DOHH2 (cell line): Measurements from ENCODE around the gene GATAD2A.

Experiments
- H3F3A ChIP-seq: fragments of 200-600 bp; sonication (generic), shearing (Covaris generic); 2 replicates; pipeline ENCODE4 v1.6.0; 2016; ENCODE audit warnings: antibody characterized with exemption, mild to moderate bottlenecking; ENCODE audit not compliant: control insufficient read depth, insufficient read depth
- H3K27ac ChIP-seq: fragments of 200-600 bp; sonication (generic); 2 replicates; pipeline ENCODE4 v1.5.1; 2014; ENCODE audit warnings: low read depth, mild to moderate bottlenecking, low read length, moderate library complexity
- H3K27me3 ChIP-seq: fragments of 200-600 bp; sonication (generic); 2 replicates; pipeline ENCODE4 v1.6.1; 2014; ENCODE audit warnings: mild to moderate bottlenecking, low read length, mixed read lengths; ENCODE audit not compliant: control insufficient read depth
- H3K36me3 ChIP-seq: fragments of 200-600 bp; sonication (generic); 2 replicates; pipeline ENCODE4 v1.6.1; 2014; ENCODE audit warnings: mild to moderate bottlenecking, low read length, moderate library complexity, mixed read lengths; ENCODE audit not compliant: control insufficient read depth
- H3K4me1 ChIP-seq: fragments of 200-600 bp; sonication (generic); 2 replicates; pipeline ENCODE4 v1.6.1; 2014; ENCODE audit warnings: mild to moderate bottlenecking, low read length, mixed read lengths; ENCODE audit not compliant: control insufficient read depth
- H3K4me2 ChIP-seq: fragments of 200-600 bp; sonication (generic); 2 replicates; pipeline ENCODE4 v1.6.0; 2014; ENCODE audit warnings: mild to moderate bottlenecking, low read length, moderate library complexity
- H3K4me3 ChIP-seq: fragments of 200-600 bp; sonication (generic); 2 replicates; pipeline ENCODE4 v1.5.1; 2014; ENCODE audit warnings: mild to moderate bottlenecking, low read length, mixed read lengths
- H3K79me2 ChIP-seq: fragments of 200-600 bp; sonication (generic); 2 replicates; pipeline ENCODE4 v1.6.1; 2014; ENCODE audit warnings: mild to moderate bottlenecking, low read length, mixed read lengths; ENCODE audit not compliant: control insufficient read depth
- H3K9me2 ChIP-seq: fragments of 200-600 bp; sonication (generic); replicated peaks from 2 replicates; pipeline ENCODE4 v1.6.1; 2014; ENCODE audit warnings: mild to moderate bottlenecking, low read length, mixed read lengths; ENCODE audit not compliant: control insufficient read depth
- H3K9me3 ChIP-seq: fragments of 200-600 bp; sonication (generic); 2 replicates; pipeline ENCODE4 v1.6.1; 2014; ENCODE audit warnings: antibody characterized with exemption, low read length, mixed read lengths; ENCODE audit not compliant: control insufficient read depth, insufficient read depth
- H4K20me1 ChIP-seq: fragments of 200-600 bp; sonication (generic); 2 replicates; pipeline ENCODE4 v1.6.0; 2014; ENCODE audit warnings: low read depth, mild to moderate bottlenecking, antibody characterized with exemption, low read length, moderate library complexity; ENCODE audit not compliant: control insufficient read depth, insufficient read depth
- EZH2phosphoT487 ChIP-seq: fragments of 200-600 bp; sonication (generic); IDR thresholded peaks from 2 replicates; pipeline ENCODE4 v1.6.1; 2017; ENCODE audit warnings: borderline replicate concordance, mild to moderate bottlenecking, antibody characterized with exemption, low read length, moderate library complexity, mixed read lengths
- TF ChIP-seq, protein P1 (sequence below): fragments of 200-600 bp; sonication (generic); IDR thresholded peaks from one replicate; pipeline ENCODE4 v1.5.1; 2014; ENCODE audit warnings: antibody characterized with exemption, mild to moderate bottlenecking, low read depth, low read length; ENCODE audit not compliant: poor library complexity, severe bottlenecking

GATAD2A gene

DNA sequence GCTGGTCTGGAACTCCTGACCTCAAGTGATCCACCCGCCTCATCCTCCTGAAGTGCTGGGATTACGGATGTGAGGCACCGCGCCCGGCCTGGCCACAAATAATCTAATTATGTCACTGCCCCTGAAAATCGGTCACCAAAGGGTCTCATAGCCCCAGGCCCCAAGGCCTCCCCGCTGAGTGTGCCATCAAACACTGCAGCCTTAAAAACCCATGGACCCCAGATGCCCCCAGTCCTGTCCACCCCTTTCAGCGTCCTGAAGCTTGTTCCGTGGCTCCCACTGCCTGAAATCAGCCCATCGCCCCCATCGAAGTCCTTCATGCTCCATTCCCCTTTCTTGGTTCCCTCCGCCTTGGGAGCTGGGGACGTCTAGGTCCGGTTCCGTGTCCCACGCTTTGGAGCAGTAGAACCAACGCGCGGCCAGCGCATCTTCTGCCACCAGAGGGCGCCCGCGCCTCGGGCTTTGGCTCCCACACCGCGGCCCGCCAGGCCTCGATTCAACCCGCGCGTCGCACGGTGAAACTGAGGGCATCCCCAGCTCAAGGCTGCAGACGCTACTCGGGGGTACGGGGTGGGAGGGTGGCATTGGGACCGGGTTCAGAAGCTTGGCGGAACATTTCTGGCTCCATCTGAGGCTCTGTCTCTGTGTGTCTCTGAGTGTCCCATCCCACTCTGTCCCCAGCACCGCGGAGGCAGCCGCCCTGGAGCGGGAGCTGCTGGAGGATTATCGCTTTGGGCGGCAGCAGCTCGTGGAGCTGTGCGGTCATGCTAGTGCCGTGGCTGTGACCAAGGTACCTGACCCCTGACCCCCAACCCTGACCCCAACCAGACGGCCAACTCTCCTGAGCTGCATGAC is 126.7 kb downstream of the GATAD2A start:
- Histone ChIP-seq H3F3A (peaks cover 7% of the 10 kb centered on the region), H3K27ac (no peak overlapping the region), H3K4me2 (peak overlapping the region; percentile 33; the same call in 1 of the 2 replicates), H3K36me3 (peaks cover 24% of the 10 kb centered on the region), H4K20me1 (no peaks in the 10 kb centered on the region), H3K9me3 (no peaks in the 10 kb centered on the region), H3K9me2 (no peaks in the 10 kb centered on the region), H3K79me2 (no peaks in the 10 kb centered on the region), H3K27me3 (no peaks in the 10 kb centered on the region), H3K4me3 (no peak overlapping the region), H3K4me1 (peaks cover 13% of the 10 kb centered on the region)
- no peak for TF ChIP-seq EZH2phosphoT487
- TF ChIP-seq, protein P1, sequence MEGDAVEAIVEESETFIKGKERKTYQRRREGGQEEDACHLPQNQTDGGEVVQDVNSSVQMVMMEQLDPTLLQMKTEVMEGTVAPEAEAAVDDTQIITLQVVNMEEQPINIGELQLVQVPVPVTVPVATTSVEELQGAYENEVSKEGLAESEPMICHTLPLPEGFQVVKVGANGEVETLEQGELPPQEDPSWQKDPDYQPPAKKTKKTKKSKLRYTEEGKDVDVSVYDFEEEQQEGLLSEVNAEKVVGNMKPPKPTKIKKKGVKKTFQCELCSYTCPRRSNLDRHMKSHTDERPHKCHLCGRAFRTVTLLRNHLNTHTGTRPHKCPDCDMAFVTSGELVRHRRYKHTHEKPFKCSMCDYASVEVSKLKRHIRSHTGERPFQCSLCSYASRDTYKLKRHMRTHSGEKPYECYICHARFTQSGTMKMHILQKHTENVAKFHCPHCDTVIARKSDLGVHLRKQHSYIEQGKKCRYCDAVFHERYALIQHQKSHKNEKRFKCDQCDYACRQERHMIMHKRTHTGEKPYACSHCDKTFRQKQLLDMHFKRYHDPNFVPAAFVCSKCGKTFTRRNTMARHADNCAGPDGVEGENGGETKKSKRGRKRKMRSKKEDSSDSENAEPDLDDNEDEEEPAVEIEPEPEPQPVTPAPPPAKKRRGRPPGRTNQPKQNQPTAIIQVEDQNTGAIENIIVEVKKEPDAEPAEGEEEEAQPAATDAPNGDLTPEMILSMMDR, result peak; percentile 98

DNA sequence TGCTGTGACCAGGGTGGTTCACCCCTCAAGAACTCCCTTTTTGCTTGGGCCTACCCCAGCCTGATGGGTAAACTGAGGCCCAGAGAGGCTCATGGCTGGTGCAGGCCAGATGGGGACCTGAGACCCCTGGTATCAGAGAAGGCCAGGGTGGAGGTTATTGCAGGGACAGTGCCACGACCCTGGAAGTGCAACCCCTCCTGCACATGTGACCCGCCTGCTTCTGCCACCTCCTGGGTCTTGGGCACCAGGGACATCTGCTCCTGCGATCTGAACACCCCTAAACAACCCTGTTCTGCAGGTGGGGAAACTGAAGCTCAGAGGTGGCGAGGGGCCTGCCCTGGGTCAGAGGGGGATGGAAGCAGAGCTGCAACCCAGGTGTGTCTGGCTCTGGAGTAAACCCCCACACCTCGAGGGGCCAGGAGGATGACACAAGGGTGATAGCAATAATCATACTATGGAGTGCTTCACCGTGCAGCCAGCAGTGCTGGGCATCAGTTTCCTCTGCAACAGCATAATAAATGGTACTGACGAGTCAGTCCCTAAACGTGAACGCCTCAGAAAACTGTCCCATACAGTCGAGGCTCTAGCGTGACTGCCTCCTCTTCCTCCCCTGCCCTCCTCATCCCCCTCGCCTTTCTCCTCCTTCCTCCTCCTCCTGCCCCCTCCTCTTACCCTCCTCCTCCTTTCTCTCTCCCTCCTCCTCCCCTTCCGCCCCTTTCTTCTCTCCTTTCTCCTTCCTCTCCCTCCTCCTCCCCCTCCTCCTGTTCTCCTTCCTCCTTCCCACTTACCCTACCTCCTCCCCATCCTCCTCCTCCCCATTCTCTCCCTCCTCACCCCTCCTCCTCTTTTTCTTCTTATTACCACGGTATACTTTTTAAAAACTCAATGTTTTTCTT is 127.6 kb downstream of the GATAD2A start:
- no peaks in the 10 kb centered on the region for H3K79me2 ChIP-seq
- H3K27ac ChIP-seq, result no peak overlapping the region
- H3K27me3 ChIP-seq, result peaks cover 6% of the 10 kb centered on the region
- H4K20me1 ChIP-seq, result no peaks in the 10 kb centered on the region
- peaks cover 10% of the 10 kb centered on the region for H3F3A ChIP-seq
- no peak overlapping the region for H3K4me2 ChIP-seq
- peaks cover 15% of the 10 kb centered on the region for H3K36me3 ChIP-seq
- H3K9me2 ChIP-seq, result no peaks in the 10 kb centered on the region
- TF ChIP-seq, protein P1, result no peak
- TF ChIP-seq EZH2phosphoT487, result no peak
- H3K4me3 ChIP-seq, result no peak overlapping the region
- no peaks in the 10 kb centered on the region for H3K9me3 ChIP-seq
- peaks cover 14% of the 10 kb centered on the region for H3K4me1 ChIP-seq

DNA sequence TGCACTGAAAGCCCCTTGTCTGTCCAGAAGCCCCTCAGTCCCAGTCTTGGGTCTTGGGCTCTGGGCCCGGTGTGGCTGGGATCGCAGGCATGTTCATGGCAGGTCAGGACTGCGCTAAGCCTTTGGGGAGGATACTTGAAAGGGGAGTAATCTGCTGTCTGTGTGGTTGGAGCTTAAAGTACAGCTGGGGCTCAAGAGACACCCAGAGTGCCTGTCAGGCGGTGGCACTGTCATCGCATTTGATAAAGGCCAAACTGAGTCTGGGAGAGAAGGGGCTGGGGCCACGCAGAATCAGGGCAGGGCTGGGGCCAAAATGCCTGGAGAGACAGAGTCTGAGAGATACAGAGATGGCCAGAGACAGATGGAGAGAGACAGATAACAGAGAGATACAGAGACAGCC is 128.4 kb downstream of the GATAD2A start:
- no peak overlapping the region for H3K4me2 ChIP-seq
- no peak overlapping the region for H3K4me3 ChIP-seq
- no peaks in the 10 kb centered on the region for H4K20me1 ChIP-seq
- no peaks in the 10 kb centered on the region for H3K9me3 ChIP-seq
- peaks cover 13% of the 10 kb centered on the region for H3K27me3 ChIP-seq
- no peaks in the 10 kb centered on the region for H3K79me2 ChIP-seq
- H3K36me3 ChIP-seq, result peaks cover 10% of the 10 kb centered on the region; the same call in 1 of the 2 replicates
- H3K27ac ChIP-seq, result no peak overlapping the region
- peaks cover 10% of the 10 kb centered on the region for H3F3A ChIP-seq
- H3K4me1 ChIP-seq, result peaks cover 22% of the 10 kb centered on the region
- no peak for TF ChIP-seq EZH2phosphoT487
- TF ChIP-seq, protein P1, result no peak
- H3K9me2 ChIP-seq, result no peaks in the 10 kb centered on the region
